GM18870 (cell line): ENCODE results near the gene PIWIL4.

Source experiments
- ATAC-seq: cut with Tn5 transposase; IDR thresholded peaks from one replicate; pipeline ENCODE4 v1.9.1; 2021; ENCODE audit warnings: moderate library complexity; ENCODE audit not compliant: unreplicated experiment

PIWIL4 gene

GRCh38 chr11:94661444-94661843 is 94.3 kb downstream of the PIWIL4 start:
- no peak for ATAC-seq

GRCh38 chr11:94662065-94662779 is 95.1 kb downstream of the PIWIL4 start:
- no peak for ATAC-seq

GRCh38 chr11:94662846-94663390 is 95.8 kb downstream of the PIWIL4 start:
- no peak for ATAC-seq

DNA sequence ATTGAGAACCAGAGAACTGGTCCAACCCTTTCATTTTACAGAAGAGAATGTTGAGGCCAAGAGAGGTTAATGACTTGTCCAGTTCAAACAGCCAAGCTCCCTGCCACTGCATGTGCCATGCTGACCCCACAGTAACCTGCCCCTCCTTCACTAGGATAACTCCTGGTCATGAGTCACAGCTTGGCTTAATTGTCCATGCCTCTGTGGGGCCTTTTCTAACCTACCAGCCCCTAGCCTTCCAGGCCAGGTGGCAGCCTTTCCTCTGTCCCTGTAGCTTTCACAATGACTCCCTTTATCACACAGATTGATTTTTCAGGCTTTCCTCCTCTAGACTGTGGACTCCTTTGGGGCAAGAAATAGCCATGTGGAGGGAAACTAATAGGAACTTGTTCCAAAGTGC is 97.2 kb downstream of the PIWIL4 start:
- no peak for ATAC-seq

DNA sequence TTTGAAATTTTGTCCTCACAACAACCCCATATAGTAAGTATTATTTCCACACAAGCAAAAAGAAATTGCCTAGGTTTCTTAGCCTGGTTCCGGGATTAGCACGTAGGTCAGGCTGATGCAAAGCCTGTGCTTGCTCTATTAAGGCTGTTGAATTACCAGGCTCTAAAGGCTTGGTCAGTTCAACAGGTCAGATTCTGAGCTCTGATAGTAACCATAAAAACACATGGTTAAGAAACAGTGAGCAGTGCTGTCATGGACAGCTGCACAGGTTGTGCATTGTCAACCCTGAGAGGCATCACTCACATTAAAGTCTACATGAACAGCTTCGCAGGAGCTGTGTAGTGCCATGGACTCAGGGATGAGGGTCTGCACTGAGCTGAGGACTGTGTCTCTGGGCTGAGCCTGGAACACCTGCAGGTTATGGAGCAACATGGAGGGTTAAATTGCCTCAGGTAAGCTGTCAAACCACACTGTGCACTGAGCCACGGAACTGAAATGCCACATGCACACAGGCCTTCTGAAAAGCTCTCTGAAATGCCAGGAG is 98.0 kb downstream of the PIWIL4 start:
- no peak for ATAC-seq

- ATAC-seq = no peak
These were observed 99.9 kb downstream of the PIWIL4 start for GRCh38 chr11:94666792-94667721.

- ATAC-seq = no peak
These were observed 101.1 kb downstream of the PIWIL4 start for GRCh38 chr11:94668212-94668793.

GRCh38 chr11:94669023-94669422 is 101.9 kb downstream of the PIWIL4 start:
- no peak for ATAC-seq
